GM23338 (cell line): Measurements from ENCODE around the gene CFP. TPM values are rescaled to one million over a fixed set of nuclear protein-coding genes. Genes with fewer than 3 reads are reported as not detected.

Source experiments
- ATAC-seq: fragments of 200-7000 bp; cut with Tn5 transposase; 3 replicates; pipeline ENCODE4 v1.9.1; 2020
- DNase-seq: peaks from one replicate; pipeline ENCODE4 v3.0.0-alpha.2; 2015; ENCODE audit warnings: low spot score
- H2AFZ ChIP-seq: fragments of 200-600 bp; sonication (generic); 2 replicates; pipeline ENCODE4 v1.8.0; 2016; ENCODE audit warnings: antibody characterized with exemption, mild to moderate bottlenecking, moderate library complexity
- H3F3A ChIP-seq: fragments of 200-600 bp; sonication (generic); replicated peaks from 2 replicates; pipeline ENCODE4 v1.8.0; 2017; ENCODE audit warnings: antibody characterized with exemption, mixed run types, low read depth
- H3K27ac ChIP-seq: fragments of 200-600 bp; sonication (generic); 2 replicates; pipeline ENCODE4 v1.6.1; 2016; ENCODE audit warnings: low read depth
- H3K27me3 ChIP-seq: fragments of 200-600 bp; sonication (generic); 2 replicates; pipeline ENCODE4 v1.8.0; 2016; ENCODE audit warnings: mild to moderate bottlenecking, mixed run types, moderate library complexity; ENCODE audit not compliant: insufficient read depth
- H3K36me3 ChIP-seq: fragments of 200-600 bp; sonication (generic); 2 replicates; pipeline ENCODE4 v1.8.0; 2016; ENCODE audit warnings: mild to moderate bottlenecking; ENCODE audit not compliant: insufficient read depth
- H3K4me1 ChIP-seq: fragments of 200-600 bp; sonication (generic); 2 replicates; pipeline ENCODE4 v1.8.0; 2016; ENCODE audit warnings: mild to moderate bottlenecking, moderate library complexity; ENCODE audit not compliant: insufficient read depth
- H3K4me2 ChIP-seq: fragments of 200-600 bp; sonication (generic); 2 replicates; pipeline ENCODE4 v1.7.1; 2017; ENCODE audit warnings: mixed run types
- H3K4me3 ChIP-seq: fragments of 200-600 bp; sonication (generic); 2 replicates; pipeline ENCODE4 v1.6.1; 2016; ENCODE audit warnings: mixed run types
- H3K79me2 ChIP-seq: fragments of 200-600 bp; sonication (generic); replicated peaks from 2 replicates; pipeline ENCODE4 v1.8.0; 2017; ENCODE audit warnings: mild to moderate bottlenecking; ENCODE audit not compliant: insufficient read depth
- H3K9me2 ChIP-seq: fragments of 200-600 bp; sonication (generic); 2 replicates; pipeline ENCODE4 v1.8.0; 2017; ENCODE audit not compliant: insufficient read depth
- H4K20me1 ChIP-seq: fragments of 200-600 bp; sonication (generic); replicated peaks from 2 replicates; pipeline ENCODE4 v1.8.0; 2017; ENCODE audit warnings: mild to moderate bottlenecking; ENCODE audit not compliant: insufficient read depth
- H3K27ac Mint-ChIP-seq: 2 replicates; pipeline ENCODE4 v1.8.0; 2020; ENCODE audit warnings: inconsistent platforms, mild to moderate bottlenecking, moderate library complexity, mixed read lengths
- H3K27me3 Mint-ChIP-seq: 3 replicates; pipeline ENCODE4 v1.8.0; 2022; ENCODE audit warnings: low read depth, mild to moderate bottlenecking, moderate library complexity, mixed read lengths, inconsistent platforms; ENCODE audit not compliant: insufficient read depth, poor library complexity
- H3K36me3 Mint-ChIP-seq: 3 replicates; pipeline ENCODE4 v1.8.0; 2021; ENCODE audit warnings: low read depth, mild to moderate bottlenecking, inconsistent platforms, moderate library complexity, mixed read lengths
- H3K4me1 Mint-ChIP-seq: 3 replicates; pipeline ENCODE4 v1.8.0; 2020; ENCODE audit warnings: mild to moderate bottlenecking, inconsistent platforms, mixed read lengths
- H3K4me3 Mint-ChIP-seq: 3 replicates; pipeline ENCODE4 v1.8.0; 2021; ENCODE audit warnings: moderate library complexity, mild to moderate bottlenecking, inconsistent platforms, mixed read lengths
- H3K9me3 Mint-ChIP-seq: 3 replicates; pipeline ENCODE4 v1.8.0; 2020; ENCODE audit warnings: moderate library complexity, mild to moderate bottlenecking, inconsistent platforms, mixed read lengths
- CTCF ChIP-seq, 2 experiments: fragments of 200-600 bp in 1 of 2; sonication (generic) in 1 of 2; conservative IDR thresholded peaks; 2 replicates each; pipeline versions ENCODE4 v1.5.1 to v1.6.1; 2016 to 2017; ENCODE audit warnings: antibody characterized with exemption in 2 of 2, low read depth in 2 of 2, mild to moderate bottlenecking in 2 of 2, moderate library complexity in 1 of 2
- EZH2phosphoT487 ChIP-seq: fragments of 200-600 bp; sonication (generic); IDR thresholded peaks from one replicate; pipeline ENCODE4 v1.8.1; 2018; ENCODE audit warnings: antibody characterized with exemption; ENCODE audit not compliant: unreplicated experiment
- JUNB ChIP-seq: IDR thresholded peaks from one replicate; pipeline ENCODE4 v1.6.1; 2016; ENCODE audit warnings: antibody characterized with exemption; ENCODE audit not compliant: unreplicated experiment
- REST ChIP-seq: IDR thresholded peaks from one replicate; pipeline ENCODE4 v1.6.1; 2018; ENCODE audit warnings: antibody characterized with exemption; ENCODE audit not compliant: unreplicated experiment
- STAT1 ChIP-seq: IDR thresholded peaks from one replicate; pipeline ENCODE4 v1.6.1; 2016; ENCODE audit warnings: antibody characterized with exemption; ENCODE audit not compliant: unreplicated experiment
- ZNF114 ChIP-seq: fragments of 250-450 bp; sonication (Bioruptor Pico); IDR thresholded peaks from 2 replicates; pipeline ENCODE4 v1.5.0; 2020; ENCODE audit warnings: mild to moderate bottlenecking, moderate library complexity
- polyA plus RNA-seq: library from polyadenylated mRNA; unstranded; fragments of >200 nt; fragmentation: Nextera tagmentation; extraction: Ambion mirVana; gene quantifications from 2 replicates; pipeline ENCODE4 v1.2.1, GENCODE V29; 2016
- total RNA-seq: library from RNA; depleted of rRNA; stranded (reverse); fragments of >200 nt; shearing (Covaris generic); gene quantifications from 2 replicates; pipeline ENCODE4 v1.2.3, GENCODE V29; 2014

Gene CFP
- total and polyA plus RNA-seq, 2 experiments from 2014 or later = 2.1 to 2.2 TPM

- H2AFZ ChIP-seq = no peak overlapping the region
- no peaks in the 10 kb centered on the region for H3K36me3 ChIP-seq
- peaks cover 27% of the 10 kb centered on the region for H3K36me3 Mint-ChIP-seq
- no peaks in the 10 kb centered on the region for H3F3A ChIP-seq
- H3K79me2 ChIP-seq = peaks cover 21% of the 10 kb centered on the region
- peak overlapping the region; percentile 92 for H3K4me3 Mint-ChIP-seq
- TF ChIP-seq CTCF (conservative IDR thresholded peaks at IDR 0.05; ENCODE audit: low read depth in 2 of 2) = no peak
- no peak for TF ChIP-seq EZH2phosphoT487
- no peak for TF ChIP-seq ZNF114
- no peak for TF ChIP-seq JUNB
- no peak for TF ChIP-seq REST
- H3K4me2 ChIP-seq = peak overlapping the region; percentile 73
- H3K4me1 ChIP-seq = peaks cover 3% of the 10 kb centered on the region; the same call in 1 of the 2 replicates
- no peaks in the 10 kb centered on the region; the same call in 1 of the 2 replicates for H4K20me1 ChIP-seq
- H3K4me3 ChIP-seq = peak overlapping the region; percentile 69
- H3K9me2 ChIP-seq = no peaks in the 10 kb centered on the region
- H3K27me3 Mint-ChIP-seq = peaks cover 11% of the 10 kb centered on the region
- no peaks in the 10 kb centered on the region for H3K9me3 Mint-ChIP-seq
- H3K4me1 Mint-ChIP-seq = peaks cover 23% of the 10 kb centered on the region
- no peak overlapping the region for H3K27ac Mint-ChIP-seq
- no peaks in the 10 kb centered on the region for H3K27me3 ChIP-seq
- DNase-seq (no peak), ATAC-seq (no peak)
- no peak overlapping the region for H3K27ac ChIP-seq
Measured at GRCh38 chrX:47649271-47649670, 19.5 kb upstream of the CFP start.

- Histone ChIP-seq H3K27ac (no peak overlapping the region), H3K4me3 (no peak overlapping the region), H3K4me2 (no peak overlapping the region), H3K27me3 (no peaks in the 10 kb centered on the region), H3K4me1 (peaks cover 3% of the 10 kb centered on the region; the same call in 1 of the 2 replicates), H4K20me1 (no peaks in the 10 kb centered on the region; the same call in 1 of the 2 replicates), H3K36me3 (no peaks in the 10 kb centered on the region; the same call in 1 of the 2 replicates), H3K9me2 (no peaks in the 10 kb centered on the region), H3K79me2 (peaks cover 28% of the 10 kb centered on the region), H3F3A (no peaks in the 10 kb centered on the region), H2AFZ (no peak overlapping the region)
- TF ChIP-seq STAT1 (no peak), ZNF114 (no peak), REST (no peak)
- Mint-ChIP-seq H3K9me3 (no peaks in the 10 kb centered on the region), H3K4me1 (peaks cover 23% of the 10 kb centered on the region), H3K27ac (peak overlapping the region; percentile 27; the same call in 1 of the 2 replicates), H3K27me3 (peaks cover 11% of the 10 kb centered on the region), H3K4me3 (peak overlapping the region; percentile 33; the same call in 2 of the 3 replicates), H3K36me3 (peaks cover 24% of the 10 kb centered on the region)
- no peak for DNase-seq
- no peak for ATAC-seq
Measured at GRCh38 chrX:47648376-47648775, 18.6 kb upstream of the CFP start.
